HG02970 (cell line): Measurements from ENCODE around the gene NXPE2.

Source experiments
- ATAC-seq: cut with Tn5 transposase; IDR thresholded peaks from one replicate; pipeline ENCODE4 v1.9.1; 2021; ENCODE audit warnings: mild to moderate bottlenecking, moderate library complexity, moderate number of reproducible peaks; ENCODE audit not compliant: unreplicated experiment, low FRiP score

The NXPE2 gene

DNA sequence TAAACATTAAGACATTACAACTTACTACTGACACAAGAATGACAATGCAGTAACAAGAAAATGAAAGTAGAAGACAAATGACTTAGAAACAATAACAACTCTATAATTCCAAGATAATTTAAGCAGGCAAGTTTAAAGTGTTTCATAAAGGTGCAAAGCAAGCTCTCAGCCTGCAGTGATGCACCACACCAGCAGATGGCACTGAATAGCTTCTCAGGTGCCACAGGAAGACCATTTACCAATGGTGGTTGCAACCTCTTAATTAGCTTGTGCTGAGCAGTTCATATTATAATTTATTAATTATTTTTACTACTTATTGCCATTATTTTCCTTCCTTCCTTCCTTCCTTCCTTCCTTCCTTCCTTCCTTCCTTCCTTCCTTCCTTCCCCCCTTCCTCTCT lies 60.6 kb downstream of the NXPE2 start:
- ATAC-seq = no peak

DNA sequence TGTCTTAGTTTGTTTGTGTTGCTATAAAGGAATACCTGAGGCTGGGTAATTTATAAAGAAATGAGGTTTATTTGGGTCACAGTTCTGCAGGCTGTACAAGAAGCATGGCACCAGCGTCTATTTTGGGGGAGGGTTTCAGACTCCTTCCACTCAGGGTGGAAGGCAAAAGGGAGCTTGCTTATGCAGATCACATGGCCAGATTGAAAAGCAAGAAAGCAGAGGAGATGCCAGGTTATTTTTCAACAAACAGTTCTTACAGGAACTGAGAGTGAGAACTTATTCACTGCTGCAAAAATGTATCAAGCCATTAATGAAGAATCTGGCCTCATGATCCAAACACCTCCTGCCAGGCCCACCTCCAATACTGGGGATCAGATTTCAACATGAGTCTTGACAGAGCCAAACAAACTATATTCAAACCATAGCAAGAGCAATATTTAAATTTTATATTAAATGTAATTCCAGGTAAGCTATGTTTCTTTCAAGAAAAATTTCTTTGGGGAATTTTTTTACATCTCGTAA lies 66.9 kb downstream of the NXPE2 start:
- no peak for ATAC-seq

GRCh38 chr11:114746013-114746412 lies 67.7 kb downstream of the NXPE2 start:
- ATAC-seq = no peak
